Upper lobe of left lung (tissue), 4 donors: ENCODE data around the gene CDKN1C.

Experiments
- EP300 ChIP-seq, 4 donors: sonication (generic); formaldehyde crosslinking; IDR thresholded peaks; one replicate each; pipeline ENCODE4 v1.5.1; 2017; ENCODE audit warnings: antibody characterized with exemption in 4 of 4, control low read depth in 2 of 4
- POLR2A ChIP-seq, 4 donors: fragments of 450-650 bp; IDR thresholded peaks; one replicate each; pipeline ENCODE4 v1.5.1; 2016 to 2017; ENCODE audit warnings: antibody characterized with exemption in 4 of 4, mild to moderate bottlenecking in 2 of 4
- POLR2AphosphoS5 ChIP-seq, 2 donors: sonication (generic); formaldehyde crosslinking; IDR thresholded peaks; one replicate each; pipeline ENCODE4 v1.5.1; 2017; ENCODE audit warnings: antibody characterized with exemption in 2 of 2
- TF ChIP-seq, protein P1 (sequence below), 6 experiments: fragments of 450-650 bp in 4 of 6; fragments of 200-600 bp in 2 of 6; sonication (generic) in 2 of 6; IDR thresholded peaks; one replicate each; pipeline ENCODE4 v1.5.1; 2016 to 2019; ENCODE audit warnings: antibody characterized with exemption in 6 of 6

DNA sequence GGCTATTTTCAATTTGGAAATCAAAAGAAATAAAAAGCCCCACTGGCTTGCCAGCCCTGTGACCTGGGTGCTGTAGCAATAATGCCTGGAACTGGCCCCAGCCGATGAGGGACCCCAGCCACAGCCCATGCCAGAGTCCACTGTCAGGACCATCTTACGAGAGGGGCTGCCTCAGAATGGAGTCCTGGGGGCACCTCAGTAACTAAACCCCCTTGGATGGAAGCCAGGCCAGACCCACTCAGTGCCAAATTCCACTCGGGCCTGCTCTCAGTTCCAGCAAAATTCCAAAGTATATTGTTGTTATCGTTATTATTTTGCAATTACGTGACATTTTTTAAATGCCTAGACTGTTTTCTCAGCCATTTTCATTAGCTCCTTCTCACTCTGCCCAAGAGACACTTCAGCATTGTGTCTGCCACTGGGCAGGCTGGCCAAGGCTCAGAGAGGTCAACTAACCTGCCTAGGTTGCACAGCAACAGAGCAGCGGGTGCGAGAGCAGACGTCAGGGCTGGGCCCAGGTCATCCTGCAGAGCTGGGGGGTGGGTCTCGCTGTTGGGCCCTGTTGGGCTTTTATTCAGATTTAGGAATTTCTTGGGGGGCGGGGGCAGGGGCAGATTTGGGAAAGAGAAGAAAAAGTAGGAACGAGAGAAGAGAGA lies 19.5 kb downstream of the CDKN1C start:
- TF ChIP-seq, protein P1, sequence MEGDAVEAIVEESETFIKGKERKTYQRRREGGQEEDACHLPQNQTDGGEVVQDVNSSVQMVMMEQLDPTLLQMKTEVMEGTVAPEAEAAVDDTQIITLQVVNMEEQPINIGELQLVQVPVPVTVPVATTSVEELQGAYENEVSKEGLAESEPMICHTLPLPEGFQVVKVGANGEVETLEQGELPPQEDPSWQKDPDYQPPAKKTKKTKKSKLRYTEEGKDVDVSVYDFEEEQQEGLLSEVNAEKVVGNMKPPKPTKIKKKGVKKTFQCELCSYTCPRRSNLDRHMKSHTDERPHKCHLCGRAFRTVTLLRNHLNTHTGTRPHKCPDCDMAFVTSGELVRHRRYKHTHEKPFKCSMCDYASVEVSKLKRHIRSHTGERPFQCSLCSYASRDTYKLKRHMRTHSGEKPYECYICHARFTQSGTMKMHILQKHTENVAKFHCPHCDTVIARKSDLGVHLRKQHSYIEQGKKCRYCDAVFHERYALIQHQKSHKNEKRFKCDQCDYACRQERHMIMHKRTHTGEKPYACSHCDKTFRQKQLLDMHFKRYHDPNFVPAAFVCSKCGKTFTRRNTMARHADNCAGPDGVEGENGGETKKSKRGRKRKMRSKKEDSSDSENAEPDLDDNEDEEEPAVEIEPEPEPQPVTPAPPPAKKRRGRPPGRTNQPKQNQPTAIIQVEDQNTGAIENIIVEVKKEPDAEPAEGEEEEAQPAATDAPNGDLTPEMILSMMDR (IDR thresholded peaks at IDR 0.05): no peak
- TF ChIP-seq EP300 (IDR thresholded peaks at IDR 0.05) (no peak), POLR2AphosphoS5 (IDR thresholded peaks at IDR 0.05) (no peak), POLR2A (IDR thresholded peaks at IDR 0.05) (no peak)
